NCI-H774 (cell line): ENCODE data around the gene RAD51B.

Experiments used
- DNase-seq: peaks from one replicate; lab custom pipeline; 2025; lab: John Stamatoyannopoulos, UW

The RAD51B gene

GRCh38 chr14:68634874-68635595 lies 815.5 kb downstream of the RAD51B start:
- no peak for DNase-seq

- DNase-seq, result no peak
Measured at GRCh38 chr14:68636597-68636996, 817.0 kb downstream of the RAD51B start.

- DNase-seq, result no peak
Measured at GRCh38 chr14:68637106-68638021, 817.8 kb downstream of the RAD51B start.

- no peak for DNase-seq
Measured at GRCh38 chr14:68638141-68638999, 818.8 kb downstream of the RAD51B start.

- DNase-seq, result no peak
Measured at GRCh38 chr14:68639000-68639757, 819.6 kb downstream of the RAD51B start.

- DNase-seq, result no peak
Measured at GRCh38 chr14:68639758-68640574, 820.4 kb downstream of the RAD51B start.

GRCh38 chr14:68643673-68644072 lies 824.1 kb downstream of the RAD51B start:
- DNase-seq, result no peak

- no peak for DNase-seq
Measured at GRCh38 chr14:68644101-68644500, 824.5 kb downstream of the RAD51B start.

- no peak for DNase-seq
Measured at GRCh38 chr14:68645371-68645770, 825.8 kb downstream of the RAD51B start.

- no peak for DNase-seq
Measured at GRCh38 chr14:68649476-68650189, 830.1 kb downstream of the RAD51B start.

GRCh38 chr14:68650404-68650994 lies 830.9 kb downstream of the RAD51B start:
- DNase-seq, result no peak

GRCh38 chr14:68651075-68651474 lies 831.5 kb downstream of the RAD51B start:
- DNase-seq, result no peak

- DNase-seq, result no peak
Measured at GRCh38 chr14:68651652-68652432, 832.3 kb downstream of the RAD51B start.

- DNase-seq, result no peak
Measured at GRCh38 chr14:68652433-68652690, 832.8 kb downstream of the RAD51B start.

GRCh38 chr14:68653108-68653507 lies 833.5 kb downstream of the RAD51B start:
- DNase-seq, result no peak

- no peak for DNase-seq
Measured at GRCh38 chr14:68653804-68654203, 834.2 kb downstream of the RAD51B start.

- DNase-seq, result no peak
Measured at GRCh38 chr14:68654471-68654941, 834.9 kb downstream of the RAD51B start.

GRCh38 chr14:68655021-68655831 lies 835.6 kb downstream of the RAD51B start:
- DNase-seq, result no peak
